WTC11 (cell line): ENCODE results near the gene EXOSC7. TPM values are rescaled to one million over a fixed set of nuclear protein-coding genes. Genes with fewer than 3 reads are reported as not detected.
A peak's percentile ranks its signal among the peaks of the same experiment; 100 is the strongest.

Source experiments
- ATAC-seq: fragments of 200-7000 bp; cut with Tn5 transposase; 2 replicates; pipeline ENCODE4 v1.10.0; 2021; ENCODE audit warnings: mild to moderate bottlenecking, moderate library complexity
- CTCF ChIA-PET: fragments of 300-600 bp; sonication (Branson Sonifier 250); formaldehyde crosslinking; loops from one replicate; lab custom pipeline; 2021; ENCODE audit warnings: antibody characterized with exemption; lab: Charles Lee
- POLR2A ChIA-PET: fragments of 350-600 bp; sonication (Branson Sonifier 250); formaldehyde crosslinking; loops from one replicate; lab custom pipeline; 2021; ENCODE audit warnings: antibody characterized with exemption; lab: Charles Lee
- DNase-seq: peaks from one replicate; pipeline ENCODE4 v3.0.0; 2021; ENCODE audit warnings: low spot score
- H3K27ac Mint-ChIP-seq: 2 replicates; pipeline ENCODE4 v1.8.0; 2021; ENCODE audit warnings: mixed read lengths
- H3K27me3 Mint-ChIP-seq: 2 replicates; pipeline ENCODE4 v1.8.0; 2021; ENCODE audit warnings: low read depth, mild to moderate bottlenecking, moderate library complexity, mixed read lengths
- H3K36me3 Mint-ChIP-seq: 2 replicates; pipeline ENCODE4 v1.8.0; 2021; ENCODE audit warnings: mixed read lengths
- H3K4me1 Mint-ChIP-seq: 2 replicates; pipeline ENCODE4 v1.8.0; 2022; ENCODE audit warnings: mixed read lengths
- H3K4me3 Mint-ChIP-seq: 2 replicates; pipeline ENCODE4 v1.8.0; 2021; ENCODE audit warnings: mild to moderate bottlenecking, moderate library complexity, mixed read lengths
- H3K9me3 Mint-ChIP-seq: 2 replicates; pipeline ENCODE4 v1.8.0; 2021; ENCODE audit warnings: mixed read lengths
- ATF1 ChIP-seq: sonication (generic); formaldehyde crosslinking; IDR thresholded peaks from 2 replicates; pipeline ENCODE4 v1.8.1; 2023; ENCODE audit warnings: mild to moderate bottlenecking, moderate library complexity, missing genetic modification reagents
- GABPB1 ChIP-seq: sonication (generic); formaldehyde crosslinking; IDR thresholded peaks from 2 replicates; pipeline ENCODE4 v1.8.1; 2023; ENCODE audit warnings: mild to moderate bottlenecking, missing genetic modification reagents
- GRHL2 ChIP-seq: fragments of 250-450 bp; sonication (Bioruptor Pico); IDR thresholded peaks from 2 replicates; pipeline ENCODE4 v1.8.0; 2022; ENCODE audit warnings: mild to moderate bottlenecking, moderate library complexity; ENCODE audit not compliant: insufficient replicate concordance, severe bottlenecking
- NR3C1 ChIP-seq: sonication (generic); formaldehyde crosslinking; conservative IDR thresholded peaks from 2 replicates; pipeline ENCODE4 v1.8.1; 2023; ENCODE audit warnings: low read depth, mild to moderate bottlenecking, missing genetic modification reagents
- OVOL2 ChIP-seq: fragments of 250-450 bp; sonication (Bioruptor Pico); IDR thresholded peaks from 2 replicates; pipeline ENCODE4 v1.9.0; 2021; ENCODE audit warnings: mild to moderate bottlenecking, borderline replicate concordance
- SOX15 ChIP-seq: fragments of 250-450 bp; sonication (Bioruptor Pico); IDR thresholded peaks from 2 replicates; pipeline ENCODE4 v1.9.0; 2021; ENCODE audit warnings: mild to moderate bottlenecking
- ZNF396 ChIP-seq: fragments of 250-450 bp; sonication (Bioruptor Pico); IDR thresholded peaks from 2 replicates; pipeline ENCODE4 v1.8.0; 2021; ENCODE audit warnings: mild to moderate bottlenecking, moderate library complexity, borderline replicate concordance
- total RNA-seq: library from RNA; stranded (reverse); gene quantifications from 3 replicates; pipeline ENCODE4 v1.2.3, GENCODE V29; 2021
- TF ChIP-seq, protein P1 (sequence below): sonication (generic); formaldehyde crosslinking; IDR thresholded peaks from 2 replicates; pipeline ENCODE4 v1.8.0; 2022; ENCODE audit warnings: mild to moderate bottlenecking, missing genetic modification reagents
- TF ChIP-seq, protein P2 (sequence below): sonication (generic); formaldehyde crosslinking; IDR thresholded peaks from 2 replicates; pipeline ENCODE4 v1.8.1; 2022; ENCODE audit warnings: low read depth, mild to moderate bottlenecking, moderate library complexity, missing genetic modification reagents, borderline replicate concordance
- TF ChIP-seq, protein P3 (sequence below): sonication (generic); formaldehyde crosslinking; IDR thresholded peaks from 2 replicates; pipeline ENCODE4 v1.8.1; 2022; ENCODE audit warnings: mild to moderate bottlenecking, moderate library complexity, missing genetic modification reagents
- TF ChIP-seq, protein P4 (sequence below): sonication (generic); formaldehyde crosslinking; IDR thresholded peaks from 2 replicates; pipeline ENCODE4 v1.8.1; 2023; ENCODE audit warnings: mild to moderate bottlenecking, moderate library complexity, missing genetic modification reagents
- TF ChIP-seq, protein P5 (sequence below): fragments of 200-600 bp; IDR thresholded peaks from 2 replicates; pipeline ENCODE4 v1.8.0; 2022; ENCODE audit warnings: antibody characterized with exemption
- TF ChIP-seq, protein P6 (sequence below): fragments of 250-450 bp; sonication (Bioruptor Pico); IDR thresholded peaks from 2 replicates; pipeline ENCODE4 v1.9.0; 2021; ENCODE audit warnings: moderate library complexity, mild to moderate bottlenecking, inconsistent platforms, borderline replicate concordance

Gene EXOSC7
- total RNA-seq, 1 experiment from 2014 or later, result 85.7 TPM

DNA sequence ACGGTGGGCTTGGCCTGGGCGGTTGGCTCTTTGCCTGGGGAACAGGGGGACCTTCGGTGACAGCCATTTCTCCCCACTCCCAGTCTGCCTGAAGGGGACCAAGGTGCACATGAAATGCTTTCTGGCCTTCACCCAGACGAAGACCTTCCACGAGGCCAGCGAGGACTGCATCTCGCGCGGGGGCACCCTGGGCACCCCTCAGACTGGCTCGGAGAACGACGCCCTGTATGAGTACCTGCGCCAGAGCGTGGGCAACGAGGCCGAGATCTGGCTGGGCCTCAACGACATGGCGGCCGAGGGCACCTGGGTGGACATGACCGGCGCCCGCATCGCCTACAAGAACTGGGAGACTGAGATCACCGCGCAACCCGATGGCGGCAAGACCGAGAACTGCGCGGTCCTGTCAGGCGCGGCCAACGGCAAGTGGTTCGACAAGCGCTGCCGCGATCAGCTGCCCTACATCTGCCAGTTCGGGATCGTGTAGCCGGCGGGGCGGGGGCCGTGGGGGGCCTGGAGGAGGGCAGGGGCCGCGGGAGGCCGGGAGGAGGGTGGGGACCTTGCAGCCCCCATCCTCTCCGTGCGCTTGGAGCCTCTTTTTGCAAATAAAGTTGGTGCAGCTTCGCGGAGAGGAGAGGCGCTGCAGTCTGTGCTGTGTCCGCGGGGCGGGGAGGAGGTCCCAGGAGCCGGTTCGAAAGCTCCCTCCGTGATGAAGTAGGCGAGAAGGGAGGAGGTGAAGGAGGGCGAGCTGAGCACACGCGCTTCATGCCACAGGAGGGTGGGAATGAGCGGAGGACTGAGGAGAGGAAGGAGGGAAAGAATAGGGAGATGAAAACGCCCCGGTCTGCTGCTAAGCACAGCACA is 59.6 kb downstream of the EXOSC7 start:
- peak overlapping the region; percentile 59 for H3K4me3 Mint-ChIP-seq
- no peak overlapping the region for H3K27ac Mint-ChIP-seq
- no peak for TF ChIP-seq NR3C1
- TF ChIP-seq, protein P1, sequence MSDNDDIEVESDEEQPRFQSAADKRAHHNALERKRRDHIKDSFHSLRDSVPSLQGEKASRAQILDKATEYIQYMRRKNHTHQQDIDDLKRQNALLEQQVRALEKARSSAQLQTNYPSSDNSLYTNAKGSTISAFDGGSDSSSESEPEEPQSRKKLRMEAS, result peak; percentile 49; the same call in 1 of the 2 replicates
- no peaks in the 10 kb centered on the region for H3K36me3 Mint-ChIP-seq
- peaks cover 63% of the 10 kb centered on the region for H3K27me3 Mint-ChIP-seq
- ATAC-seq, result peak; percentile 46
- H3K4me1 Mint-ChIP-seq, result peaks cover 27% of the 10 kb centered on the region
- peak; percentile 46 for DNase-seq
- ChIA-PET CTCF (interaction anchor here (0.6 to 4.5 kb wide), 16 partner anchors 11 to 624 kb away, joined by 3 to 71 read pairs (median 5); partner anchors contain the start of gene TMEM158), POLR2A (interaction anchor here (1.0 kb wide), 1 partner anchor 109 kb away, joined by 3 read pairs; no protein-coding TSS in a partner anchor)
- H3K9me3 Mint-ChIP-seq, result no peaks in the 10 kb centered on the region

DNA sequence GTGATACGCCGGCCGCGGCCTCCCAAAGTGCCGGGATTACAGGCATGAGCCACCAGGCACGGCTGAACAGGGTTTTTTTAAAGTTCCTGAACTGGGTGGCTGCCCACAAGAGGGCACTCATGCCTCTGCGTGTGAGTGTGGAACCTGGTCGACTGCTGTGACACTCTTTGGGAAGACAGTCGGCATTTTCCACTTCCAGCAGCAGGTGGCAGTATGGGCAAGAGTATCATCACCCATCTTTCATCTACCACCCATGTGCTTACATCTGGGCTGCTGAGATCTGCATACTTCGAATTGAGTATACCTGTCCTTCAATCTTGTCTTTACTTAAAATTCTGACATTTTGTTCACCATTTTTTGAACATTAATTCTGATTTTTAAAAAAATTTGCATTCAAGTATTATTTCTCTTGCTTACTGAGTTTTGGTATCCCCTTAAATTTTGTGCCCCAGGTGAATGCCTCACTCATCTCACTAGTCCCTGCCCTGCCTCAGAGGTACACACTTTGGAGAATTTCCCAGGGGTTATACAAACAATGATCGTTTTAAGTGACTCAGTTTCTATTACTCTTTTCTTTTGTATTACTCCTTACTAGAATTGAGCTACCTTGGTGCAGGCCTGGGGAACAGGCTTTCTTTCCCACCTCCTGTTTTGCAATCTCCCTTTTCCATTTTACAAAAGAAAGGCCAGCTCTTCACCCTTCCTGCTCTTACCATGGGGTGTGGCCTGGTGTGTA is 61.8 kb downstream of the EXOSC7 start:
- Mint-ChIP-seq H3K4me1 (peaks cover 27% of the 10 kb centered on the region), H3K4me3 (peak overlapping the region; percentile 43), H3K9me3 (no peaks in the 10 kb centered on the region), H3K36me3 (no peaks in the 10 kb centered on the region), H3K27ac (no peak overlapping the region), H3K27me3 (peaks cover 51% of the 10 kb centered on the region)
- ATAC-seq, result peak; percentile 79
- TF ChIP-seq, protein P2, sequence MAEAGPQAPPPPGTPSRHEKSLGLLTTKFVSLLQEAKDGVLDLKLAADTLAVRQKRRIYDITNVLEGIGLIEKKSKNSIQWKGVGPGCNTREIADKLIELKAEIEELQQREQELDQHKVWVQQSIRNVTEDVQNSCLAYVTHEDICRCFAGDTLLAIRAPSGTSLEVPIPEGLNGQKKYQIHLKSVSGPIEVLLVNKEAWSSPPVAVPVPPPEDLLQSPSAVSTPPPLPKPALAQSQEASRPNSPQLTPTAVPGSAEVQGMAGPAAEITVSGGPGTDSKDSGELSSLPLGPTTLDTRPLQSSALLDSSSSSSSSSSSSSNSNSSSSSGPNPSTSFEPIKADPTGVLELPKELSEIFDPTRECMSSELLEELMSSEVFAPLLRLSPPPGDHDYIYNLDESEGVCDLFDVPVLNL (CRISPR knock-in tag), result no peak
- TF ChIP-seq, protein P1, result peak; percentile 45; the same call in 1 of the 2 replicates
- TF ChIP-seq, protein P3, sequence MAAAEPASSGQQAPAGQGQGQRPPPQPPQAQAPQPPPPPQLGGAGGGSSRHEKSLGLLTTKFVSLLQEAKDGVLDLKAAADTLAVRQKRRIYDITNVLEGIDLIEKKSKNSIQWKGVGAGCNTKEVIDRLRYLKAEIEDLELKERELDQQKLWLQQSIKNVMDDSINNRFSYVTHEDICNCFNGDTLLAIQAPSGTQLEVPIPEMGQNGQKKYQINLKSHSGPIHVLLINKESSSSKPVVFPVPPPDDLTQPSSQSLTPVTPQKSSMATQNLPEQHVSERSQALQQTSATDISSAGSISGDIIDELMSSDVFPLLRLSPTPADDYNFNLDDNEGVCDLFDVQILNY (CRISPR knock-in tag), result no peak
- TF ChIP-seq ZNF396 (CRISPR knock-in tag) (no peak), SOX15 (CRISPR knock-in tag) (no peak), GABPB1 (CRISPR knock-in tag) (no peak), GRHL2 (no peak), OVOL2 (no peak), ATF1 (CRISPR knock-in tag) (no peak)
- TF ChIP-seq, protein P4, sequence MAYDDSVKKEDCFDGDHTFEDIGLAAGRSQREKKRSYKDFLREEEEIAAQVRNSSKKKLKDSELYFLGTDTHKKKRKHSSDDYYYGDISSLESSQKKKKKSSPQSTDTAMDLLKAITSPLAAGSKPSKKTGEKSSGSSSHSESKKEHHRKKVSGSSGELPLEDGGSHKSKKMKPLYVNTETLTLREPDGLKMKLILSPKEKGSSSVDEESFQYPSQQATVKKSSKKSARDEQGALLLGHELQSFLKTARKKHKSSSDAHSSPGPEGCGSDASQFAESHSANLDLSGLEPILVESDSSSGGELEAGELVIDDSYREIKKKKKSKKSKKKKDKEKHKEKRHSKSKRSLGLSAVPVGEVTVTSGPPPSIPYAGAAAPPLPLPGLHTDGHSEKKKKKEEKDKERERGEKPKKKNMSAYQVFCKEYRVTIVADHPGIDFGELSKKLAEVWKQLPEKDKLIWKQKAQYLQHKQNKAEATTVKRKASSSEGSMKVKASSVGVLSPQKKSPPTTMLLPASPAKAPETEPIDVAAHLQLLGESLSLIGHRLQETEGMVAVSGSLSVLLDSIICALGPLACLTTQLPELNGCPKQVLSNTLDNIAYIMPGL (CRISPR knock-in tag), result 0 out of 2 replicates have a peak, but pooled peaks have one; percentile 43
- TF ChIP-seq, protein P5, sequence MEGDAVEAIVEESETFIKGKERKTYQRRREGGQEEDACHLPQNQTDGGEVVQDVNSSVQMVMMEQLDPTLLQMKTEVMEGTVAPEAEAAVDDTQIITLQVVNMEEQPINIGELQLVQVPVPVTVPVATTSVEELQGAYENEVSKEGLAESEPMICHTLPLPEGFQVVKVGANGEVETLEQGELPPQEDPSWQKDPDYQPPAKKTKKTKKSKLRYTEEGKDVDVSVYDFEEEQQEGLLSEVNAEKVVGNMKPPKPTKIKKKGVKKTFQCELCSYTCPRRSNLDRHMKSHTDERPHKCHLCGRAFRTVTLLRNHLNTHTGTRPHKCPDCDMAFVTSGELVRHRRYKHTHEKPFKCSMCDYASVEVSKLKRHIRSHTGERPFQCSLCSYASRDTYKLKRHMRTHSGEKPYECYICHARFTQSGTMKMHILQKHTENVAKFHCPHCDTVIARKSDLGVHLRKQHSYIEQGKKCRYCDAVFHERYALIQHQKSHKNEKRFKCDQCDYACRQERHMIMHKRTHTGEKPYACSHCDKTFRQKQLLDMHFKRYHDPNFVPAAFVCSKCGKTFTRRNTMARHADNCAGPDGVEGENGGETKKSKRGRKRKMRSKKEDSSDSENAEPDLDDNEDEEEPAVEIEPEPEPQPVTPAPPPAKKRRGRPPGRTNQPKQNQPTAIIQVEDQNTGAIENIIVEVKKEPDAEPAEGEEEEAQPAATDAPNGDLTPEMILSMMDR, result peak; percentile 70
- TF ChIP-seq, protein P6, sequence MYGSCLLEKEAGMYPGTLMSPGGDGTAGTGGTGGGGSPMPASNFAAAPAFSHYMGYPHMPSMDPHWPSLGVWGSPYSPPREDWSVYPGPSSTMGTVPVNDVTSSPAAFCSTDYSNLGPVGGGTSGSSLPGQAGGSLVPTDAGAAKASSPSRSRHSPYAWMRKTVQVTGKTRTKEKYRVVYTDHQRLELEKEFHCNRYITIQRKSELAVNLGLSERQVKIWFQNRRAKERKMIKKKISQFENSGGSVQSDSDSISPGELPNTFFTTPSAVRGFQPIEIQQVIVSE (CRISPR knock-in tag), result no peak
- ChIA-PET CTCF (interaction anchor here (0.6 to 4.5 kb wide), 19 partner anchors 18 to 622 kb away, joined by 3 to 71 read pairs (median 4); partner anchors contain the start of gene TMEM158), POLR2A (no interaction called here)
- peak; percentile 94 for DNase-seq
